Cardiac fibroblast (primary cell): ENCODE data around the gene RAB34.
A peak's percentile ranks its signal among the peaks of the same experiment; 100 is the strongest.

Experiments
- DNase-seq, 2 donors: peaks; one replicate each; pipeline versions ENCODE4 v3.0.0 to v3.0.0-alpha.2; 2010; ENCODE audit warnings: low read depth in 2 of 2
- H3K4me3 ChIP-seq, 2 donors: replicated peaks in 1 of 2; 1 replicate in 1 of 2; 2 replicates in 1 of 2; pipeline ENCODE4 v1.5.1; 2011; ENCODE audit warnings: low read depth in 2 of 2, low read length in 2 of 2, mild to moderate bottlenecking in 2 of 2, moderate library complexity in 1 of 2
- TF ChIP-seq, protein P1 (sequence below): IDR thresholded peaks from one replicate; pipeline ENCODE4 v1.5.1; 2011; ENCODE audit warnings: low read depth, mild to moderate bottlenecking, low read length, inconsistent platforms

Gene RAB34

GRCh38 chr17:28719021-28719433 is 1.4 kb upstream of the RAB34 start:
- no peak for DNase-seq
- H3K4me3 ChIP-seq = peak overlapping the region; percentile 96
- TF ChIP-seq, protein P1, sequence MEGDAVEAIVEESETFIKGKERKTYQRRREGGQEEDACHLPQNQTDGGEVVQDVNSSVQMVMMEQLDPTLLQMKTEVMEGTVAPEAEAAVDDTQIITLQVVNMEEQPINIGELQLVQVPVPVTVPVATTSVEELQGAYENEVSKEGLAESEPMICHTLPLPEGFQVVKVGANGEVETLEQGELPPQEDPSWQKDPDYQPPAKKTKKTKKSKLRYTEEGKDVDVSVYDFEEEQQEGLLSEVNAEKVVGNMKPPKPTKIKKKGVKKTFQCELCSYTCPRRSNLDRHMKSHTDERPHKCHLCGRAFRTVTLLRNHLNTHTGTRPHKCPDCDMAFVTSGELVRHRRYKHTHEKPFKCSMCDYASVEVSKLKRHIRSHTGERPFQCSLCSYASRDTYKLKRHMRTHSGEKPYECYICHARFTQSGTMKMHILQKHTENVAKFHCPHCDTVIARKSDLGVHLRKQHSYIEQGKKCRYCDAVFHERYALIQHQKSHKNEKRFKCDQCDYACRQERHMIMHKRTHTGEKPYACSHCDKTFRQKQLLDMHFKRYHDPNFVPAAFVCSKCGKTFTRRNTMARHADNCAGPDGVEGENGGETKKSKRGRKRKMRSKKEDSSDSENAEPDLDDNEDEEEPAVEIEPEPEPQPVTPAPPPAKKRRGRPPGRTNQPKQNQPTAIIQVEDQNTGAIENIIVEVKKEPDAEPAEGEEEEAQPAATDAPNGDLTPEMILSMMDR = no peak

GRCh38 chr17:28718333-28719020 is 809 bp upstream of the RAB34 start:
- peak; percentile 44 to 67 for DNase-seq
- H3K4me3 ChIP-seq = peak overlapping the region; percentile 78 to 96
- TF ChIP-seq, protein P1 = no peak

DNA sequence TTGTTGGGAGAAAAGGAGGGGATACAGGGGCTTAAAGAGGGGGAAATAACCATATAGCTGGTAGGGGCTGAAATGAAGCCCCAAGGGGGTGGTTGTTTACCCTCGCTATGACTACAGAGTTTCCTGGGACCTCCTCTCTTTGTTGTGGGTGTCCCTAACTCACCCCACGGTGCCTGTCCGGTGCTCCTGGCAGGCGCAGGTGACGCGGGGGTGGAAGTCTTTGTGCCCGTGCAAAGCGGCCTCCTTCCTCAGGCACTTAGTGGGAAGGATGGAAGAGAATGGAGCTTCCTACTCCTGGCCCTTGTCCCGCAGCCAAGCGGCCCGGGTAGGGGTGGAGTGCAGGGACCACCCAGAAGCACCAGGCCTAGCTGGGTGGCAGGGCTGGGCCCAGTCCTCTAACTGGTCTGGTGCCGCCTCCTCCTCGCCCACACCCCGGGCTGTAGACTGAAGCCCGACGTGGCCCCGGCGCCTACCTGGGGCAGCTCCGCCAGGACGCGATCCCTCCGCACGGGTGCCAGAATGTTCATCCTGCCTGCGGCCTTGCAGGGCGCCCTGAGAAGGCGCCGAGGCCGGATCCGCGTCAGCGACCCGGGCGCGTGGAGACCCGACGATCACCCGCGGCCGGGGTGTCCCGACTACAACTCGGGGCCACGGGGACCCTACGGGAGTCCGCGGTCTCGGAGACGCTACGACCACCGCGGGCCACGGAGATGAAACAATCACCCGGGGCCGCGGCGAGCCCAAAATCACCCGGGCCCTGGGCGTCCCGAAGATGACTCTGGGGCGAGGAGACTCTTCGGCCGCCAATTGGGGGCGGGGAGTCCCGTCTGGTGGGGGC is 709 bp downstream of the RAB34 start:
- H3K4me3 ChIP-seq = peak overlapping the region; percentile 78 to 96
- peak; percentile 42 to 65 for DNase-seq
- TF ChIP-seq, protein P1 = no peak

DNA sequence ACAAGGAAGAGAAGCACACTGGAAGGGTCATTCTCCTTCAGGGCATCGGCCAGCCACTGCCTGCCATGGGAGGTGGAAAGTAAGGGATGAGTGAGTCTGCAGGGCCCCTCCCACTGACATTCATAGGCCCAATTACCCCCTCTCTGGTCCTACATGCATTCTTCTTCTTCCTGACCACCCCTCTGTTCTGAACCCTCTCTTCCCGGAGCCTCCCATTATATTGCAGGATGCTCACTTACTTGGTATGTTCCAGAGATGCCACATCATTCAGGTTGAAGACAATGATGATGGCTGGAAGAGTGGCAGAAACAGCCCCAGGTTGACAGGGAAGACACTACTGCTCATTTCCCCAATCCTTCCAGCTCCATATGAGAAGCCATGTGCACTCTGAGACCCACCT is 2.5 kb downstream of the RAB34 start:
- no peak overlapping the region for H3K4me3 ChIP-seq
- TF ChIP-seq, protein P1 = no peak
- no peak for DNase-seq

- no peak overlapping the region for H3K4me3 ChIP-seq
- TF ChIP-seq, protein P1 = no peak
- no peak for DNase-seq
Measured at GRCh38 chr17:28714281-28714680, 3.4 kb downstream of the RAB34 start.

GRCh38 chr17:28712705-28713415 is 4.8 kb downstream of the RAB34 start:
- DNase-seq = no peak
- H3K4me3 ChIP-seq = no peak overlapping the region
- TF ChIP-seq, protein P1 = no peak
